ENCODE results near the gene TSEN2. TPM values are rescaled to one million over a fixed set of nuclear protein-coding genes. Genes with fewer than 3 reads are reported as not detected.
"Not testable (repeated sequence)": the region's sequence is repeated elsewhere in the genome, so short reads cannot be mapped to it uniquely, and the experiment has no call there.

Gene TSEN2
- total RNA-seq, 1 donor from 2014 or later = 39.7 TPM

DNA sequence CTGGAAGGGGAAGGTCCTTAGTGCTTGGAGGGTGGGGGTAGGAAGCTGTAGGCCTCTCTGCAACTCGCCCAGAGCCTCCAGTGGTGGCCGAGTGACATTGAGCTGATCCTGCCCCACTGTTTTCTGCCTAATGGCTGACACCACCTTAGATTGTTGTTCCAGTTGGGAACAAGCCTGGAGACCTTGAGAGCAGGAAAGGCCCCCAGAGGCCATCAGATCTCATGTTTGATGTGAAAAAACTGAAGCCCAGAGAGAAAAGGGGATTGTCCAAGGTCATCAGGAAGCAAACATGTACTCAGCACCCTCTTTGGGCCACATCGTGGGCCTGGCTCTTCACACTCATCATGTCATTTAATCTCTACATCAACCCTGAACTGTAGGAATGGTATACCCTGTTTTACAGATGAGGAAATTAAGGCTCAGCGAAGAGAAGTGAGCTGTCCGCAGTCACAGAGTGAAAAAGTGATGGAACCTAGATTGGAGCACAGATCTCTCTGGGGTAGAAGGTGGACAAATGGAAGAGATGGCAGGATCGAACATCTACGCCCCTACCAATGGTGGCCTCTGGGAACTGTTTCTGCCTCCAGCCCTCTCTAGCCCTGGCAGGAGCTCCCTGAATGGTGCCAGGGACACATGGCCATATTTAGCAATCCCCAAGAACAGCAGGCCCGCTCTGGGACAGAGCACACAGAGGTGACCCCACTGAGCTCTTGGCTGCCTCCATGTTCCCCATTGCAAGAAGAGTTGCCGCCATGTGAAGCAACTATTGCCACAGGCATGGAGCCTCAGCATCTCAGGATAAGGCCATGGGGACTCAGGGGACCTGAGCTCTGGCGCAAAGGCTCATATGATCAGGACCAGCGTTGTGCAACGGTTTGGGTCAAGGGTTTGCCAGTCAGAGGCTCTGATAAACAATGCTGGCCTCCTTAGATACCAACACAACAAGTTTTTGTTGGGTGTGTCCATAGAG lies 31.6 kb upstream of the TSEN2 start:
- DNase-seq (ENCODE audit: low spot score) = no peak

DNA sequence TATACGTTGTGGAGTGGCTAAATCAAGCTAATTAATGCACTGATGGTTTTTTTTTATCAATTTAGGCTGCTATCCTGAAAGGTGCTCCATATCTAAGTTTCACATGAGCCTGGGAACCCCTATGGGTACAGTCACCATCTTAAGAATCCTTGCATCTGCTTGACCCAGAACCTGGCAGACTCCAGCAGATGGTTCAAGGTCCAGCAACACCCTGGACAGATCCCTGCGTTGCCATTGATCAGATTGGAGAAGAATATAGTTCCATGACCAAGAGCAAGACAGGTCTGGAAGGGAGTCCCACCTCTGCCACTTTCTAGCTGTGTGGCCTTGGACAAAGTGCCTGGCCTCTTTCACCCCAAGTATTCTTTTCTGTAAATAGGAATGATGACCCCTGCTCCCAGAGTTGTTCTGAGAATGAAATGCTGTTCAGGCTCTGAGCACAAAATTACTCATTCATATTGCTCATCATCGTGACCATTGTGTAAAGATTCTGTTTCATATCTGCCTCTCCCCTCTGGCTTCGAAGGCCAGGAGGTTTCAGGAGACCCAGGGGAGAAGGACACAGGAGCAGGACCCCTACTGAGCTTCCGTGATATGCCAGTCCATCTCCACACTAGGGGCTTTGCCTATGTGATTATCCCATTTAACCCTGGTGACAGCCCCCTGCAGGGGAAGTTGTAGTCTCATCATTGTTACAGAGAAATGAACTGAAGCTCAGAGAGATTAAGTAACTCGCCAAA lies 30.0 kb upstream of the TSEN2 start:
- no peak for DNase-seq (ENCODE audit: low spot score)

DNA sequence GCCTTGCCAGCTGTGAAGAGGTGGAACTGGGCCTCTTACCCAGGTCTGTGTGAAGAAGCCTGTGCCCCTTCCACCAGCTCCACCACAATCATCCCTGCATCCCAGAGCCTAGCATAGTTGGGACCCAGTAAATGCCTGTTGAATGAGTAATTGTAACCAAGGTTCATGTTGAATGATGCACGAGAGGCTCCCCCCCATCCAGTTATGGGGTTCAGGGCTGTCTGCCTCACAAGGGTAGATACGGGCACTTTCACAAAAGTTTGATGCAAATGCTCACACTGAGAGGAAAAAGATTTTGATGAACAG lies 29.5 kb upstream of the TSEN2 start:
- DNase-seq (ENCODE audit: low spot score) = no peak

DNA sequence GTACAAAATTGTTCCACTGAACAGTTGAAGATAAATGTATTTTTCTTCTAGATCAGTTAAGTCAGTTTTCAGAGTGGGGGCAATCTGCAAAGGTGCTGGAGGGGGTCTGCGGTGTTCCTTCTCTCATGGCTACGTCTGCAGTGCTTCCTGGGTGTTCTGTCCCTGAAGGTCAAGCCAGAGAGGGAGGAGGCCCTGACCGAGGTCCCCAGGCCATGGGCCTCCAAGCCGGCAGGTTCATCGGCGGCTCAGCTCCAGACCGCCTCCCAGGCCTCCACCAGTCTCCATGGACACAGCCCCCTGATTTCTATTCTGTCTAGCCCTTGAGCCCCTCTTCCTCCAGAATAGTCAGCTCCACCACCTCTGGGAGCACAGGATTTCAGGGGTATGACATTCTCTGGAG lies 28.5 kb upstream of the TSEN2 start:
- DNase-seq (ENCODE audit: low spot score) = no peak

DNA sequence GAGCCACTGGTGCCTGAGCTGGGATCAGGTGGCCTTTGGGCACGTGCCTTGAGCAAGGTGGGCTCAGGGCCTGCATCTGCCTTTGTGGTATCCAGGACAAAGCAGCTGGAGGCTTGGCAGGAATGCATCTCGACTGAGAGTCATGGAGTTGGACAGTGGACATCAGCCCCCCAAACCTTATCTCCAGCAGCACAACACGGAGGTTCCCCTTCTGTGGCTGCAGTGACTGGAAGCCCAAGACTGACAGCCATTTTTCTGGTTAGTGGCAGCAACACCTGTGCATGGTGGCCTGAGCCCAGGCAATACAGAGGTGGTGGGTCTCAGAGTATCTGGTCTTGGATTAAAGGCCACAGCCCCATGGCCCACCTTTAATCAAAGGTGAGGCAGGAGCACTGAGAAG lies 27.8 kb upstream of the TSEN2 start:
- no peak for DNase-seq (ENCODE audit: low spot score)

DNA sequence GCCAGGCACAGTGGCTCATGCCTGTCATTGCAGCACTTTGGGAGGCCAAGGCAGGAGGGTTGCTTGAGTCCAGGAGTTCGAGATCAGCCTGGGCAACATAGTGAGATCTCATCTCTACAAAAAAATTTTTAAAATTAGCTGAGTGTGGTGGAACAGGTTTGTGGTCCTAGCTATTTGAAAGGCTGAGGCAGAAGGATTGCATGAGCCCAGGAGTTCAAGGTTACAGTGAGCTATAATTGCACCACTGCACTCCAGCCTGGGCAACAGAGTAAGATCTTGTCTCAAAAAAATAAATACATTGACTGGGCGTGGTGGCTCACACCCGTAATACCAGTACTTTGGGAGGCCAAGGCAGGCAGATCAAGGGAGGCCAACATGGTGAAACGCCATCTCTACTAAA lies 26.9 kb upstream of the TSEN2 start:
- DNase-seq (ENCODE audit: low spot score) = not testable (repeated sequence)

DNA sequence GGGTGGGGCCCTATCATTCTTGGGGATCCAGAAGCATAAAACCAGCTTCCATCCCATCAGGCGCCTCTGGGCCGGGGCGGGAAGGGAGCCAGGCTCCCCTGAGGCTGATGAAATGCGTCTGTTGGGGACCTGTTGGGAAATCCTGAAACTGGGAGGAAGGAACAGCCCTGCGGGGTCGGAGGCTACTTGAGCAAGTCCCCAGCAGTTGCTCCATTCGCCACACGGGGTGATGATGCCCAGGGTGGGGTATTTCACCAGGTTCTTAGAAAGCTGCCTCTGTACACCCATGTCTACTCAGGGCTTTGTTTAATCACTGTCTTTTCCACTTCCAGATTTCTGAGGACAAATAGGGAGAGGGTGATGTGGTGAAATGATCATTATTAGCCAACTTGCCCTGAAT lies 25.4 kb upstream of the TSEN2 start:
- no peak for DNase-seq (ENCODE audit: low spot score)

DNA sequence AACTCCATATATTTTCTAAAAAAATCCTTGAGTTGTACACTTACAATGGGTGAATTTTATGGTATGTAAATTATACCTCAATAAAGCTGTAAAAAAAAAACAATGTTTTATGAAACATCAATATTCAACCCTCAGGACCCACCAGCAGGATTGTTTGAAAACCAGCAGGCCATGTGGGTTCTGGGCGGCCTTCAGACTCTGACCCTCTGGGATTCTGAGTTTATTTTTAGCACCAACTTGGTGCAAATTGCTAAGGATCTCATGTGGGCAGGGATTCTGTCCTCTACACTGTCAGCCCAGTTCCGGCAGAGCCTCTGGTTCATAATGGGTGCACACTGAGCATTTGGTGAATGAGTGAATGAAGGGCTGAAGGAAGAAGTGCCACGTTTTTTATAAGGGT lies 24.2 kb upstream of the TSEN2 start:
- no peak for DNase-seq (ENCODE audit: low spot score)

DNA sequence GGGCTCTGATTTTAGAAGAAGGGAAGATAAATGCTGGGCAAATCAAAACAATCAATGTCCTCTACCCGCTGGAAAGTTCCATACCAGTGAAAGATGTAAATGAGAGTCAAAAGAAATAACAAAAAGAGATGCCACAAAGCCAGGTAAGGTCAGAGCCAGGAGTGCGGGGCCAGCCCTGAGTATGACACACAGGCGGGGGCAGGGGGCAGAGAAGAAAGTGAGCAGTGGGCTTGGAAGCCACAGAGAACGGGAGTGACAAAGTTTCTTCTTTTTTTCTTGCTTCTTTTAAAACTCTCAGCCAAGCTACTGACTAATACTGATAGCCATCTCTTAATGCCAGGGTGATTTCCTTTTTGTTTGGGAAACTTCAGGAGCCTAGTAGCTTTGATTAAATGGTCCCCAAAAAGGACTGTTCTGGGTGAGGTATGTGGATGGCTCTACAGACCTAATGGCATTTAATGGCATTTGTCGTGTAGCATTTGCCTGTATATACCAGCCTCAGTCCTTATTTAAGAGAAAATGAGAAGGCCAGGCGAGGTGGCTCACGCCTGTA lies 23.1 kb upstream of the TSEN2 start:
- DNase-seq (ENCODE audit: low spot score) = no peak

DNA sequence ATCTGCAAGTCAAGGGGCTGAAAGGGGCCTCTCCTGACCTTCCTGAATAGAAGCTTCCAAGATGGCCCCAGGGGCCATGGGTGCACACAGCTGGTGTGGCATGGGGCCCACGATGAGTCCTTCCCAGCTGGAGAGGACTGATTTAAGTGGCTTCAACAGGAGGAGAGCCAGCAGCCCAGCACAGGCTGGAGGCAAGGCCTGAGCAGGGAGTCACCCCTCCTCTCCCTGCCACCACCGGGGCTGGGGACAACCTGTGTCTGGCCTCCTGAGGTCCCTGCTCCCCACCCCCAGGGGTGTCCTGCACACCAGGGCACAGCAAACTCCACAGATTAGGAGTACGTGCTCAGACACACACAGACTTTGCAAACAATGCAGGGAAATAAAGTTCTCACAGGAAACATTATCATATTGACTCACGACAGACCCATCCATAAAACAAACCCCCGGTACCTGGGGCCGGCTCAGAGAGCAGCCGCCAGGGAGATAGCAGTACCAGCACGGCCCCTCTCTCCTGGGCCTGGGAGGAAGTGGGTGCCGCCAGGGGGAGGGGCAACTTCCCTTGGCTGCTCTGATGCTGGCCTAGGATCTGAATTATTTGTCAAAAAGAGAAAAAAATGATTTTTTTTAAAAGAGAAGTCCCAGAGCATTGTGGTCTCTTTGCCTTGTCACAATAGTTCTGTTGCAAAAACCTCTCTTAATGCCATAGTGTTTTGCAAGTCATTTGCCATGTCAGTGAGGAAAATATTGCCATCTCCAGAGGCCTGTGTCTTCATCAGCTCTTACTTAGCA lies 21.9 kb upstream of the TSEN2 start:
- peak; percentile 11 for DNase-seq (ENCODE audit: low spot score)

DNA sequence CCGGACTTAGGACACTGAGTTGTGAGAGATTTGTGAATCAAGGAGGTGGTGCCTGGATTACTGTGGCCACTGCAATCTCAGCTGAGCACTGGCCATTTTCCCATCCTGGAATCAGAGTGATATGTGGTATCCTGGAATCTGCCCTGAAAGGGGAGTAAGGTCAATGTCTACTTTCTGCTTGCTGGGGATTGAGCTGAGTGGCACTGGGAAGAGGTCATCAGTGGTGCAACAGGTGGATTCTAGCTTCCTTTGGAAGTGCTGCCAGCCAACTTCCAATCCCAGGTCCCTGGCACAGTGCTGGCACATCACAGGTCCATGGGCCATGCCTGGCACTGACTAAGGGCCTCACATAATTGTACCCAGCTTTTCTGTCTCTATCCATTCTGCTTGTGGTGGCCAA lies 20.6 kb upstream of the TSEN2 start:
- no peak for DNase-seq (ENCODE audit: low spot score)

DNA sequence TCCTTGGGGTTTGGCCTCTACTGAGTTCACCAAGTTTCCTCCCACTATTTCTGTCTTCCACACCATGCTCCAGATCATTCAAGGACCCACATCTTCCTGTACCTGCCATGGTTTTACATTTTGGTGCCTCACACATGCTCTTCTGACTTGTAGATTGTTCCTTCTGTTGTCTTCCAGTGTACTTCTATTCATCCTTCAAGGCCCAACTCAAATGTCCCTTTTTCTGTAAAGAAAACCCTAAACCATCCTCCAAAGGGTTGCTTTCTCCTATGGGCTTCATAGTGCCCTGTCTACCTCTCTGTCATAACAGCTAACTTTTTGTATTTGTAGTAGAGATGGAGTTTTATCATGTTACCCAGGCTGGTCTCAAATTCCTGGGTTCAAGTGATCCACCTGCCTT lies 20.1 kb upstream of the TSEN2 start:
- DNase-seq (ENCODE audit: low spot score) = no peak

DNA sequence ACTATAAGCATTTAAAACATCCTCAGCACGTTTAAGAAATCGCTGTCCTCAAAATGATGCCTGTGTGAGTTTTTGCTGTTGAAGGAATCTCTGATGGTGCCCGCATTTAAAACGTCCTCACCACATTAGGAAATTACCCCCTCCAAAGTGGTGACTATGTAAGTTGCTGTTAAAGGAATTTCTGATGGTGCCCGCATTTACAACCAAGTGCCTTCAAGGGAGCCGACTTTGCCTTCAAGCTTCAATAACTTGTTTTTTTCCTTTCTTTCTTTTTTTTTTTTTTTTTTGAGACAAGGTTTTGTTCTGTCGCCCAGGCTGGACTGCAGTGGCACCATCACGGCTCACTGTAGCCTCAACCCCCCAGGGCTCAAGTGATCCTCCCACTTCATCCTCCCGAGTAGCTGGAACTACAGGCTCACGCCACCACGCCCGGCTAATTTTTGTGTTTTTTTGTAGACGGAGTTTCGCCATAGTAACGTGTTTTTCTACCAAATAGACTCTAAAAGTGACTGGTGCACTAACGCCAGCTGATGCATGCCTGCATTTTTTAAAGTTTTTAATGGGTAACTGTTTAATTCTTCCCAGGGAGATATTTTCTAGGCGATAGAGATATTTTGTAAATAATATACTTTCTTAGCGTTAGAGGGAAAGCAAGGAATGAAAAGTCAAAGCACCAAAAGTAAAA lies 19.0 kb upstream of the TSEN2 start:
- no peak for DNase-seq (ENCODE audit: low spot score)

DNA sequence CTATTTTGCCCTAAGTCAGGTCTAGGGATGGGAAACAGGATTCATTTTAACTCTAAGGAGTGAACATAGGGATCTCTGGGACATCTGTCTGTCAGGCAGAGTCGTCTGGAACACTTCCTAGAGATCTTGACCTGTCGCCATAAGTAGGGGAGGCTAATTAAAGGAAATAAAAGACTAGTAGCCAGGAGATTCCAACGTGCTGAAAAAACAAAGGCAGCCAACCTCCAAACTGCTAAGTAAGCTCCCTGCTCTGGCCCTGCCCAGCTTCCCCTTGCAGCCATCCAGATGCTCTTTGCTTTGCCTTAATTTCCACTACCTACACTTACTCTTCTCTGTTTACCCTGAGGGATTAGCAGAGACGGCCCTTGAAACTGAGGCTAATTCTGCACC lies 18.4 kb upstream of the TSEN2 start:
- DNase-seq (ENCODE audit: low spot score) = no peak

DNA sequence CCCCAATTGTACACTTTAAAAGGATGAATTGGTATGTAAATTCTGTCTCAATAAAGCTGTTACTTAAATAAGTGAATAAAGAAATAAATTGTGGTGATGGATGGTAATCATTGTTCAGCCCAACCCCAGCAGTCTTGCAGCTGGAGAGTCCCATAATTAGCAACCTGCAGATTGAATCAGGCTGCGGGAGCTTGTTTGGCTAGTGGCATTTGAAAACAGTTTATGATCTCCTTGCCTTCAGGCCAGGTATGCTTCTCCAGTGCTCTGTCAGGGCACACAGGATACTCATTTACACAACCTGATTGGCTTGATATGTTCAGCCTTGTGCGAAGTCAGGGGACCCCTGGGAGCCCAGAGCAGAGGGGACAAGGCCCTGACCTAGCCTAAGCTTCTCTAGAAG lies 16.5 kb upstream of the TSEN2 start:
- DNase-seq (ENCODE audit: low spot score) = no peak

DNA sequence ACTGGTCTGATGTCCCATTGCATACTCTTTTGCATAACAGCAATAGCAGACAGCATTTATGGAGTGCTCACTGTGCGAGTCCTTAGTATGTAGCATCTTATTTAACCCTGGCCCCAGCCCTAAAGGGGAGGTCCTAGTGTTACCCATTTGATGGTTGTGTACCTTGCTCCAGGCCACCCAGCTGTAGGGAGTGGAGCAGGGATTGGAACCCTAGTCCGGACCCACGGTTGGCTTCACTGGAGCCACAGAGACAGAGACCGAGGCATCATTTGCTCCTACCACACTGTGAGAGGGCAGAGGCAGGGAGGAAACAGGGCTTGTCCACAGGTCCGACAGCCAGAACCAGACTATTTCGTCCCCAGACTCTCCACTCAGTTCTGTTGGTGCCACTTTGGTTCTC lies 16.0 kb upstream of the TSEN2 start:
- no peak for DNase-seq (ENCODE audit: low spot score)

DNA sequence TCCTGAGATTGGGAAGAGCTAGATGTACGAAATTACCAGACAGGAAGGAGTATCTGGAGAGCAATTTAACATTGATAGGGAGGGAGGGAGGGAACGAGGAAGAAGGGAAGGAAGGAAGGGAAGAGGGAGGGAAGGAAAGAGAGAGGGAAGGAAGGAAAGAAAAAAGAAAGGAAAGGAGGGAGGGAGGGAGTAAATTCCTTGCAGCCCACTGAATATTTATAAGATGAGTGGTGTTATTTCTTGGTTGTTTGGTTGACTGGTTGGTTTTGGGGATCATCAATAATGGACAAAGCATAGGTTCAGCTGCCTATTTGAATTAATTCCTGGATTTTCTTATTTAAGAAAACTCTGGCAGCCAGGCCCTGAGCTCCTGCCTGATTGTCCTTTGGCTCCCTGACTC lies 15.5 kb upstream of the TSEN2 start:
- DNase-seq (ENCODE audit: low spot score) = no peak

DNA sequence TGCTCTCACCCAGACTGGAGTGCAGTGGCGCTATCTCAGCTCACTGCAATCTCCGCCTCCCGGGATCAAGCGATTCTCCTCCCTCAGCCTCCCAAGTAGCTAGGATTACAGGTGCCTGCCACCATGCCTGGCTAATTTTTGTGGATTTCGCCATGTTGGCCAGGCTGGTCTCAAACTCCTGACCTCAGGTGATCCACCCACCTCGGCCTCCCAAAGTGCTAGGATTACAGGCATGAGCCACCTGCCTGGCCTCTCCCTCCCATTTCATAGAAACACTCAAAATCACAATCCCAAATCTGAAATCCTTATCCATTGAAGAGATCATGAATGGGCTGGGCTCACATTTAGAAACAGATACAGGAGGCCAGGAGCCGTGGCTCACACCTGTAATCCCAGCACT lies 15.1 kb upstream of the TSEN2 start:
- DNase-seq (ENCODE audit: low spot score) = not testable (repeated sequence)

DNA sequence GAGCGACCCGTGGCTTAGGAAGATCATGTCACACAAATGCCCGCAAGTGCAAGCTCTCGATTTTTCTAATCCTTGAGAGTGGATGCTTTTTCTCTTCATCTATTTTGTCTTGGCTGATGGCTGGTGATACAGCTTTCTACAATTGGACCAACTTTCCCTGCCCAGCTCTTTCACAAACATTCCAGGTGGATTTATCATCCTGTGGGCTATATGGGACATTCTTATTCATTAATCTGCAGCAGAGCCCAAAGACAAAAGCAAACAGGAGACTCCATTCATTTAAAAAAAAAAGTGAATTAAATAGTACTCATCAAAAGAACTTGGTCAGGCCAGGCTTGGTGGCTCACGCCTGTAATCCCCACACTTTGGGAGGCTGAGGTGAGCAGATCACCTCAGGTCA lies 14.2 kb upstream of the TSEN2 start:
- DNase-seq (ENCODE audit: low spot score) = no peak

DNA sequence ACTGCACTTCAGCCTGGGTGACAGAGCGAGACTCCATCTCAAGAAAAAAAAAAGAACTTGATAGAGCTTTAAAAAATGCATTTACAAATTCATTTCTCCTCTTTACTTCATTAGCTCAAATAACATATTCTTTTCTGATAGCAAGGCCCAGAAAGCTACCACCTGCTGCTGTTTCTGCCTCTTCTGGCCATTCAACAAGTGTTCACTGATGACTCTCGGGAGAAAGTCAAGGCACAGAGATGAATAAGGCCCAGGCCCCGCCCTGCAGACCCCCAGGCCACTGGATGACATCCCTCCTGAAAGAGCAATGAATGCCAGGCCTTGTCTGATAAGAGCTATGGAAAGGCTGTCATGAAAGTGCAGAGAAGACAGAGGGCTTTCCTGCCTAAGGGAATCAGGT lies 13.6 kb upstream of the TSEN2 start:
- DNase-seq (ENCODE audit: low spot score) = no peak

DNA sequence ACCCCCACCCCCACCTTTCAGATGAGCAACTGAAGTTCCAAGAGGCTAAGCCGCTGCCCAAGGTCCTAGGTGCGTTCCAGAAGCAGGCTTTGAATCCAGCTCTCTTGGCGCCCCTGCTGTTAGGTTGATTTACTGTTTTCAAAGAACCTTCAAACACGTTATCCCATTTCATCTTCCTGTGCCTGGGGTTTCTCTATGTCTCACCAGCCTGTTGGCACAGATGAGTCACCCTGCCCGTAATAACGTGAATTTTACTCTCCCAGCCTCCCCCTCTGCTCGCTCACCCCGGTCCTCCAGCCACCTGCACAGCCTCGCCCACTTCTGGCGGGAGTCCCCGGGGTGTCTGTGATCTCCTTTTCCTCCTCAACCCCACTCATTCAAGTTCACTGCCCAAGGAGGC lies 13.0 kb upstream of the TSEN2 start:
- no peak for DNase-seq (ENCODE audit: low spot score)

Data from umbilical cord (tissue), 2 donors.